ENCODE measurements around the gene MYH9. TPM values are rescaled to one million over a fixed set of nuclear protein-coding genes. Genes with fewer than 3 reads are reported as not detected.

MYH9 gene
- total RNA-seq, 1 experiment from 2014 or later, result 758 TPM

DNA sequence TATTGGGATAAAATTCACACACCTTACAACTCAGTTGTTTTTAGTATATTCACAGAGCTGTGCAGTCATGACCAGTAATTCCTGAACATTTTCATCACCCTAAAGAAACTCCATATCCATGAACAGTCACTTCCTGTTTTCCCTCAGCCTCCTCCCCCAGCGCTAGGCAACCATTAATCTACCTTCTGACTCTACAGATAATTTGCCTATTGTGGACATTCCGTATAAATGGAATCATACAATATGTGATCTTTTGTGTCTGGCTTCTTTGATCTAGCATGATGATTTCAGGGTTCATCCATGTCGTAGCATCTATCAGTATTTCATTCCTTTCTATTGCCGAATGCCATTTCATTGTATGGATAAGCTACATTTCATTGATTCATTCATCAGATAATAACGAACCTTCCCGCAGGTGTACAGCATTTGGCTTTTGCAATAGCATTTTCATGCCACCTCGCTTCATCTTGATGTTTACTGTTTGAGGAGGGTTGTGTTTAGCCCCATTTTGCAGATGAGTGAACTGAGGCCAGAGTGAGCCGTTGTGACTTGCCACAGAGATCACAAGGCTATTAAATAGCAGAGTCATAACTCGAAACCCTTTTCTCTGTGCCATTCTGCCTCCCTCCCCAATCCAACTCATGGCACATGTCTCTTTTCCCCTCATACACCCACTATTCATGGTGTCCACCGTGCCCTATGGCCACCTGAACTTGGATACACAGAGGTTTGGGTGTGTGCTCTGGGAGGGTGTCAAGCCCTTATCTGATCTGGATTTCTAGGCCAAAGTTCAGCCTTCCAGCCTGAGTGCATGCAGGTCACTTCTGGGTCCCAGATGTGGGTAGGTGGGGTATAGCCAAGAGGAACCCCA lies 11.1 kb upstream of the MYH9 start:
- Histone ChIP-seq H3K79me2 (ENCODE audit: low read depth) (no peaks in the 10 kb centered on the region), H3K4me2 (peak overlapping the region; percentile 51), H3K27ac (peak overlapping the region; percentile 78), H4K20me1 (ENCODE audit: insufficient read depth) (no peaks in the 10 kb centered on the region), H3K9me3 (ENCODE audit: insufficient read depth, low read depth) (no peaks in the 10 kb centered on the region), H3K9me2 (ENCODE audit: insufficient read depth) (no peaks in the 10 kb centered on the region), H3F3A (ENCODE audit: insufficient read depth, low read depth) (peaks cover 75% of the 10 kb centered on the region), H3K4me3 (no peak overlapping the region), H2AFZ (no peak overlapping the region), H3K27me3 (ENCODE audit: insufficient read depth, low read depth) (no peaks in the 10 kb centered on the region), H3K4me1 (replicated peaks; ENCODE audit: insufficient read depth) (peaks cover 76% of the 10 kb centered on the region), H3K36me3 (ENCODE audit: low read depth) (no peaks in the 10 kb centered on the region)
- peak; percentile 45 to 91 for DNase-seq
- no TSS peak for BruUV-seq (replicated peaks)
- ChIA-PET CTCF (no interaction called here), POLR2A (ENCODE audit: unreplicated experiment) (interaction anchor here (0.5 to 0.7 kb wide), 5 partner anchors 14 to 86 kb away, joined by 3 to 15 read pairs (median 5); no protein-coding TSS in a partner anchor)
- no peak for TF ChIP-seq CTCF (conservative IDR thresholded peaks at IDR 0.05)
- TF ChIP-seq EZH2 (IDR thresholded peaks at IDR 0.05; ENCODE audit: low read depth), result no peak
- intact Hi-C loops (cut with micrococcal nuclease; ENCODE audit: unreplicated experiment), result loop anchor here (1.0 kb wide), 1 partner anchor 11 kb away; no protein-coding TSS in a partner anchor

DNA sequence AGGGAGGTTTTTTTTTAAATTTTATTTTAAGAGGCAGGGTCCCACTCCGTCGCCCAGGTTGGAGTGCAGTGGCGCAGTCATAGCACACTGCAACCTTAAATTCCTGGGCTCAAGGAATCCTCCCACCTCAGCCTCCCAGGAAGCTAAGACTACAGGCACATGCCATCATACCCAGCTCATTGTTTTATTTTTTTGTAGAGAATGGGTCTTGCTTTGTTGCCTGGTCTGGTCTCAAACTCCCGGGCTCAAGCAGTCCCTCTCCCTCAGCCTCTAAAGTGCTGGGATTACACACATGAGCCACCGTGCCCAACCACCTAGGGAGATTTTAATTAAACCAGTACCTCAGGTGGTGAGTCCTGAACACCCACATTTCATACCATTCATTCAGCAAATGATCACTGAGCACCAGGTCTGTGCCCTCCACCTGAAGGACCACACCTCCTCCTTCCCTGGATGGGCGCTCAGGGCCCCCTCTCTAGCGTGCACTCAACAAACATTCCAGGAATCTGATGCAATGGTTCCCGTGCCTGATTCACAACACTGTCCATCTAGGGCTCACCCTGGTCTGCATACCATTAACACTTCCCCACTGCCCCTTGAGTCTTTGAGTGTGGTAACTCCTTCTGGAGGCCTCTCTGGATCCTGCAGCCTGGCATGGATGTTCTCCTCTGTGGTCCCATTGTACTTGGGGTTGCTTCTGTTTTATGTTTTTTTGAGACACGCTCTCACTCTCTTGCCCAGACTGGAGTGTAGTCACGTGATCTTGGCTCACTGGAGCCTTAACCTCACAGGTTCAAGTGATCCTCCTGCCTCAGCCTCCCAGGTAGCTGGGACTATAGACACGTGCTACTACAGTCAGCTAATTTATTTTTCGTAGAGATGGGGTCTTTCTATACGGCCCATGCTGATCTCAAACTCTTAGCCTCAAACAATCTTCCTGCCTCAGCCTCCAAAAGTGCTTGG lies 9.6 kb upstream of the MYH9 start:
- H3K9me3 ChIP-seq (ENCODE audit: insufficient read depth, low read depth), result no peaks in the 10 kb centered on the region
- BruUV-seq (replicated peaks), result TSS peak; percentile 64
- no peaks in the 10 kb centered on the region for H3K27me3 ChIP-seq (ENCODE audit: insufficient read depth, low read depth)
- no peak overlapping the region for H3K4me3 ChIP-seq
- H3K9me2 ChIP-seq (ENCODE audit: insufficient read depth), result no peaks in the 10 kb centered on the region
- intact Hi-C loops (cut with micrococcal nuclease; ENCODE audit: unreplicated experiment), result no loop called here
- H3K36me3 ChIP-seq (ENCODE audit: low read depth), result no peaks in the 10 kb centered on the region
- H3F3A ChIP-seq (ENCODE audit: insufficient read depth, low read depth), result peaks cover 70% of the 10 kb centered on the region
- H2AFZ ChIP-seq, result no peak overlapping the region
- peak overlapping the region; percentile 51 for H3K4me2 ChIP-seq
- H3K27ac ChIP-seq, result peak overlapping the region; percentile 78
- POLR2A ChIA-PET (ENCODE audit: unreplicated experiment), result interaction anchor here (0.6 to 0.7 kb wide), 3 partner anchors 9 to 68 kb away, joined by 4 to 8 read pairs (median 7); no protein-coding TSS in a partner anchor
- no peaks in the 10 kb centered on the region for H4K20me1 ChIP-seq (ENCODE audit: insufficient read depth)
- TF ChIP-seq EZH2 (IDR thresholded peaks at IDR 0.05; ENCODE audit: low read depth) (no peak), CTCF (conservative IDR thresholded peaks at IDR 0.05) (no peak)
- H3K4me1 ChIP-seq (replicated peaks; ENCODE audit: insufficient read depth), result peaks cover 81% of the 10 kb centered on the region
- DNase-seq, result peak; percentile 61 to 90
- CTCF ChIA-PET, result no interaction called here
- H3K79me2 ChIP-seq (ENCODE audit: low read depth), result no peaks in the 10 kb centered on the region

GRCh38 chr22:36395915-36396314 lies 8.1 kb upstream of the MYH9 start:
- H3F3A ChIP-seq (ENCODE audit: insufficient read depth, low read depth), result peaks cover 73% of the 10 kb centered on the region
- BruUV-seq (replicated peaks), result no TSS peak
- CTCF ChIA-PET, result no interaction called here
- no peaks in the 10 kb centered on the region for H3K9me2 ChIP-seq (ENCODE audit: insufficient read depth)
- peak; percentile 56 to 72 for DNase-seq
- H3K4me1 ChIP-seq (replicated peaks; ENCODE audit: insufficient read depth), result peaks cover 78% of the 10 kb centered on the region
- H4K20me1 ChIP-seq (ENCODE audit: insufficient read depth), result no peaks in the 10 kb centered on the region
- H3K79me2 ChIP-seq (ENCODE audit: low read depth), result no peaks in the 10 kb centered on the region
- no peak for TF ChIP-seq CTCF (conservative IDR thresholded peaks at IDR 0.05)
- no peak for TF ChIP-seq EZH2 (IDR thresholded peaks at IDR 0.05; ENCODE audit: low read depth)
- intact Hi-C loops (cut with micrococcal nuclease; ENCODE audit: unreplicated experiment), result loop anchor here (1.0 kb wide), 1 partner anchor 8 kb away; no protein-coding TSS in a partner anchor
- no peaks in the 10 kb centered on the region for H3K9me3 ChIP-seq (ENCODE audit: insufficient read depth, low read depth)
- POLR2A ChIA-PET (ENCODE audit: unreplicated experiment), result interaction anchor here (0.6 to 1.2 kb wide), 4 partner anchors 12 to 34 kb away, joined by 5 to 7 read pairs (median 6); no protein-coding TSS in a partner anchor
- no peaks in the 10 kb centered on the region for H3K36me3 ChIP-seq (ENCODE audit: low read depth)
- H2AFZ ChIP-seq, result no peak overlapping the region
- H3K27ac ChIP-seq, result peak overlapping the region; percentile 78
- H3K27me3 ChIP-seq (ENCODE audit: insufficient read depth, low read depth), result no peaks in the 10 kb centered on the region
- H3K4me2 ChIP-seq, result peak overlapping the region; percentile 48
- H3K4me3 ChIP-seq, result peak overlapping the region; percentile 4; the same call in 1 of the 2 replicates
